NB4 (cell line): ENCODE results near the gene HECW1.
"Not testable (repeated sequence)": the region's sequence is repeated elsewhere in the genome, so short reads cannot be mapped to it uniquely, and the experiment has no call there.

Source experiments
- DNase-seq: peaks from one replicate; pipeline ENCODE4 v3.0.0; 2010; ENCODE audit warnings: low read depth
- H3K4me3 ChIP-seq: one replicate; pipeline ENCODE4 v1.5.1; 2011; ENCODE audit warnings: mild to moderate bottlenecking, low read depth, low read length, moderate library complexity
- MYC ChIP-seq: IDR thresholded peaks from 2 replicates; pipeline ENCODE4 v1.6.1; 2011; ENCODE audit warnings: low read depth, low read length
- POLR2A ChIP-seq: IDR thresholded peaks from 2 replicates; pipeline ENCODE4 v1.6.1; 2011; ENCODE audit warnings: mild to moderate bottlenecking; ENCODE audit not compliant: insufficient read length; ENCODE audit errors: extremely low read depth
- TF ChIP-seq, protein P1 (sequence below): IDR thresholded peaks from one replicate; pipeline ENCODE4 v1.5.1; 2012; ENCODE audit warnings: low read depth, low read length
- TF ChIP-seq, protein P2 (sequence below): IDR thresholded peaks from 2 replicates; pipeline ENCODE4 v1.6.1; 2011; ENCODE audit warnings: low read depth, low read length

HECW1 gene

DNA sequence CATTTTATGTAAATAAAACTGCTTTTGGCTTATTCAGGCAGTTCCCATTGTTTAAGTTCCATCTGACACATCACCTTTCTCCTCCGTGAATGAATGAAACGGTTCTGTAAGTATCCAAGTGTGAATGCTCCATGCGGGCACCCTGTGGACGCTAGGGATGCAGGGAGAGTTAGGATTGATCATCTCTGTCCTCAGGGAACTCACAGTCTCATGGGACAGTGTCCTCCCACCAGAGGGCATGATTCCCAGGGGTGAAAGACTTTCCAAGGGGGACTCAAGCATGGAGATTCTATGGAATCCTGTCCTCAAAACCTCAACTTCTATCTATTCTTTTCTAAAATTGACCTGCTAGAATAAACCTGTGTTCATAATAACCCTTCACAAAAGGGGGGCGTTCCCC, 98.8 kb downstream of the HECW1 start:
- TF ChIP-seq MYC (no peak), POLR2A (no peak)
- TF ChIP-seq, protein P1, sequence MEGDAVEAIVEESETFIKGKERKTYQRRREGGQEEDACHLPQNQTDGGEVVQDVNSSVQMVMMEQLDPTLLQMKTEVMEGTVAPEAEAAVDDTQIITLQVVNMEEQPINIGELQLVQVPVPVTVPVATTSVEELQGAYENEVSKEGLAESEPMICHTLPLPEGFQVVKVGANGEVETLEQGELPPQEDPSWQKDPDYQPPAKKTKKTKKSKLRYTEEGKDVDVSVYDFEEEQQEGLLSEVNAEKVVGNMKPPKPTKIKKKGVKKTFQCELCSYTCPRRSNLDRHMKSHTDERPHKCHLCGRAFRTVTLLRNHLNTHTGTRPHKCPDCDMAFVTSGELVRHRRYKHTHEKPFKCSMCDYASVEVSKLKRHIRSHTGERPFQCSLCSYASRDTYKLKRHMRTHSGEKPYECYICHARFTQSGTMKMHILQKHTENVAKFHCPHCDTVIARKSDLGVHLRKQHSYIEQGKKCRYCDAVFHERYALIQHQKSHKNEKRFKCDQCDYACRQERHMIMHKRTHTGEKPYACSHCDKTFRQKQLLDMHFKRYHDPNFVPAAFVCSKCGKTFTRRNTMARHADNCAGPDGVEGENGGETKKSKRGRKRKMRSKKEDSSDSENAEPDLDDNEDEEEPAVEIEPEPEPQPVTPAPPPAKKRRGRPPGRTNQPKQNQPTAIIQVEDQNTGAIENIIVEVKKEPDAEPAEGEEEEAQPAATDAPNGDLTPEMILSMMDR: no peak
- TF ChIP-seq, protein P2, sequence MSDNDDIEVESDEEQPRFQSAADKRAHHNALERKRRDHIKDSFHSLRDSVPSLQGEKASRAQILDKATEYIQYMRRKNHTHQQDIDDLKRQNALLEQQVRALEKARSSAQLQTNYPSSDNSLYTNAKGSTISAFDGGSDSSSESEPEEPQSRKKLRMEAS: no peak
- H3K4me3 ChIP-seq: no peak overlapping the region
- DNase-seq: no peak

DNA sequence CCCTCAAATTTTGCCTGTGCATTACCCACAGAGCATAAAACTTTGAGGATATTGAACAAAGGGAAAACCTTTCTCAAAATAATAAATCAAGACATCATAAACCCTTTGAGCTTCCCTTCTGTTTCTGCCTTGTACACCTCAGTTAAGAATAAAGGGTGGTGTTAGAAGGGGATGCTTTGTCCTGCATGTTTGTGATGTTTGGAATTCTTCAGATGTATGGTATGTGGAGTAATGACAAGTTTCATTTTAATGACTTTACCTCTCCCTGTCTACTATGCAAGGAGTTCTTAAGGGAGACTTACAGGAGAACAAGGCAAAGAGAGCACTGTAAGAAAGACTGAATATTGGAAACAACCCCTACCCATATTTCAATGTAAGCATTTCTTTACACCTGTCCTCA, 99.2 kb downstream of the HECW1 start:
- no peak overlapping the region for H3K4me3 ChIP-seq
- no peak for DNase-seq
- TF ChIP-seq MYC (no peak), POLR2A (no peak)
- TF ChIP-seq, protein P2: no peak
- TF ChIP-seq, protein P1: no peak

DNA sequence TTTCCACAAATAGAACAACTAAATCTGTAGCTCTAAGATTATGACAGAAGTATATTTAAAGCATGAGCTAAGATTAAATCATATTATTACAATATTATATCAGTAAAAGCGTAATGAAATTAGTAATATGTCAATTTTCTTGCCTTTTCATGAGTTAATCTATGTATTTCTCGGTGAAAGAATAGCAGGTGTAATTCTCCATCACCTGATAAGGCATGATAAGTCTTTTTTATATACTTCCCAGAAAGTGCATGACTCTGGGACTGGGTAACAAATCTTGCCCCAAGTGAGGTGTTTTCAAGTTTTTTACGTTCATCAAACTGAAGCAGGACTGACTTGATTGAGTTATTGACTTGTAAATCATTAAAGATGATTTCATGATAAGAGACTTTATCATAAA, 100.5 kb downstream of the HECW1 start:
- H3K4me3 ChIP-seq: no peak overlapping the region
- DNase-seq: no peak
- TF ChIP-seq MYC (no peak), POLR2A (no peak)
- TF ChIP-seq, protein P2: no peak
- TF ChIP-seq, protein P1: no peak

DNA sequence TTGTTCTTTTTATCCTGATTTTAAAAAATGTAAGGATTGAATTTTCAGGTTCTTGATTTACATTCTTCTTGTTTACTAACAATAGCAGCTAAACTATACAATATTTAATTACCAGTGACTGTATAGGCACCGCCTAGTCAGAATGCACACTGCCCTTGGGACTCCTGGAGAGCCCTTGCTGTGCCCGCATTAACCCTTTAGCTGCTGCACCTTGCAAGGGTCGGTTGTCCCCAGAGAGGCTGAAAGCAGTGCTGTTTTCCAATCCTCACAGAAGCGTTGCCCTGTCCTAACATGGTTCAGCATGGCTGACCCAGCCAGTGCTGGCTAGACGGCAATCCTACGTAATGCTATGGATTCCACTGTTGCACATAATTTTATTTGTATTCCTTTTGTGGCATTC, 102.6 kb downstream of the HECW1 start:
- no peak for DNase-seq
- no peak overlapping the region for H3K4me3 ChIP-seq
- TF ChIP-seq, protein P2: no peak
- TF ChIP-seq MYC (no peak), POLR2A (no peak)
- TF ChIP-seq, protein P1: no peak

DNA sequence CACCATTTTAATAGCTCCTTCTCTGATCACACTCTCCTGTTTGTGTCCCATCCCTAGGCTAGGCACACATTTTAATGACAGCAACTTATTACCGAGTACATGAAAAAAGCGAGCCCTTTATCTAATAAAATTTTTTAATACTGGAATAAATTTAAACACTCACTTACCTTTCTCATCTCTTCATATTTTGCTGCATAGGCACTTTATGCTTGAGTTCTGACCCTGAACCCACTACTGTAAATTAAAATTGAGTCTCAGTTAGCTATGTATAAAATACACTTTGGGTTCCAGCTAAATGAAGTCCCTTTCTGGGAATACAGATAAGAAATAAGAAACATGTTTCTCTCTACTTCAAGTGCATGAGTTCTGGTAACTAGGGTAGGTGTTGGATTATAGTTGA, 104.6 kb downstream of the HECW1 start:
- no peak for TF ChIP-seq MYC
- no peak for TF ChIP-seq POLR2A
- TF ChIP-seq, protein P1: no peak
- TF ChIP-seq, protein P2: no peak
- DNase-seq: no peak

DNA sequence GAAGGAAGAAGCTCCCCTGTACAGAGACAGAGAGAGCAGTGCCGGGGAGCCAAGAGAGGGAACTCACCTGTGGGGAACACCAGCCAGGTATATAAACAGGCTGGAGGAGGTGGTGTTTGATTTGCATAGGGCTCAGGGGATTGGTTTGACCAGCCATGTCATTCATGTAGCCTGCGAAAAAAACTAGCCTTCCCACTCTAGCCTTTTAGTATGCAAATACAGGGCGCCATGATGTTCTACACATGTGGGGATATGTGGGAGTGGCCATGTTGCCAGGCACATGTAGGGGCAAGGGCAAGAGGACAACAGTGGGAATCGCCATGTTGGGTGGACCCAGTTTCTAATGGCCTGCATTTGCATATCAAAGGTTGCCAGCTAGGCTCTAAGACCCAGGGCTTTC, 106.5 kb downstream of the HECW1 start:
- DNase-seq, H3K4me3 ChIP-seq: not testable (repeated sequence)

More for the DNA sequence above, 104.6 kb downstream of the HECW1 start:
- no peak overlapping the region for H3K4me3 ChIP-seq
